ENCODE measurements around the gene CALCOCO1. TPM values are rescaled to one million over a fixed set of nuclear protein-coding genes. Genes with fewer than 3 reads are reported as not detected.

CALCOCO1 gene
- total and polyA plus RNA-seq, 2 of the 8 experiments (the other 6 are each of a cell fraction or from before 2014, with no cell fraction given) = 20.3 to 39.3 TPM

DNA sequence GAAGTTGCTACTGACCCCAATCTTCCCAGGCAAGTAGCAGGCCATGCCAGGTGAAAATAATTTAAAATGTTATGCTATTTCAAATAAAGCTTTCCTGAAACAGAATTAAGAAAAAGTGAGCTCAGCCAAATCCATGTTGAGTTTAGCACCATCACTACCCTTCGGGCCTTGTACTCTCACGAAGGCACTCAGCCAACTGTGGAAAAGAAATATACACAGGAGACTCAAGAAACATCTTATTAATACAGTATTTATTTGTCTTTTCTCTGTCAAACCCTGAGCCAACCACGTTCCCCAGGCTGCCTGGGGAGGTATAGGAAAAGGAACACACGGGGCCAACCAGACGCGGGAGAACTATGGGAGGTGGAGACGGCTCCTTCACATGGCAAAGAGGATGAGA lies 62.3 kb downstream of the CALCOCO1 start:
- Histone ChIP-seq H2AK5ac (ENCODE audit: low read depth, low read length) (no peak overlapping the region), H3K4ac (replicated peaks; ENCODE audit: insufficient read length, low read depth, low read length) (no peak overlapping the region), H3K18ac (ENCODE audit: extremely low read depth, low read length) (no peak overlapping the region), H3K27ac (ENCODE audit: low read depth, low read length) (no peak overlapping the region), H2AFZ (ENCODE audit: low read length) (no peak overlapping the region), H3K79me1 (ENCODE audit: low read depth, low read length) (peaks cover 3% of the 10 kb centered on the region; the same call in 1 of the 2 replicates), H3K36me3 (ENCODE audit: control insufficient read depth in 2 of 4, insufficient read depth in 4 of 4, low read length in 3 of 4) (peaks cover 18 to 65% (median 42%) of the 10 kb centered on the region in 4 experiments), H4K20me1 (replicated peaks in 1 of 2; ENCODE audit: control insufficient read depth in 1 of 2, insufficient read depth in 2 of 2, low read length in 2 of 2) (peaks cover 2 to 4% of the 10 kb centered on the region in 2 experiments), H3K4me2 (ENCODE audit: insufficient read depth in 1 of 2, low read depth in 2 of 2, low read length in 2 of 2) (no peak overlapping the region), H3K23ac (ENCODE audit: insufficient read length) (no peak overlapping the region), H2BK5ac (ENCODE audit: low read depth, low read length) (no peak overlapping the region), H4K91ac (replicated peaks; ENCODE audit: insufficient read length, low read length) (no peak overlapping the region), H3K4me3 (ENCODE audit: extremely low read depth in 1 of 4, insufficient read depth in 2 of 4, low read depth in 3 of 4, low read length in 4 of 4) (no peak overlapping the region), H4K5ac (ENCODE audit: insufficient read length, low read depth, low read length) (no peak overlapping the region), H3K56ac (replicated peaks; ENCODE audit: insufficient read length, low read depth, low read length) (no peak overlapping the region), H3K9me3 (ENCODE audit: insufficient read depth in 2 of 2, low read depth in 1 of 2, low read length in 1 of 2) (no peaks in the 10 kb centered on the region), H4K8ac (ENCODE audit: extremely low read depth, insufficient read depth, low read length) (no peak overlapping the region; the same call in 1 of the 2 replicates), H3K27me3 (replicated peaks in 1 of 4; ENCODE audit: control insufficient read depth in 3 of 4, extremely low read depth in 1 of 4, insufficient read depth in 3 of 4, low read length in 3 of 4) (no peaks in the 10 kb centered on the region), H2BK15ac (ENCODE audit: low read length) (no peak overlapping the region), H2BK20ac (ENCODE audit: low read length) (no peak overlapping the region), H3K79me2 (ENCODE audit: control insufficient read depth in 1 of 2, insufficient read depth in 2 of 2, low read length in 2 of 2) (no peaks in the 10 kb centered on the region), H3K9ac (replicated peaks in 1 of 4; ENCODE audit: extremely low read depth in 1 of 4, low read depth in 3 of 4, low read length in 3 of 4) (no peak overlapping the region), H3K23me2 (ENCODE audit: low read depth, low read length) (no peaks in the 10 kb centered on the region), H3K14ac (ENCODE audit: insufficient read length) (no peak overlapping the region), H2BK120ac (replicated peaks; ENCODE audit: low read depth, low read length) (no peak overlapping the region), H3K4me1 (replicated peaks in 1 of 4; ENCODE audit: control insufficient read depth in 3 of 4, insufficient read depth in 4 of 4, low read length in 3 of 4) (peaks cover 0 to 2% (median 0%) of the 10 kb centered on the region in 4 experiments; a peak in 1 of 7 replicates), H2BK12ac (ENCODE audit: low read depth, low read length) (no peak overlapping the region)
- 89% methylated on average over 7 of the region's 7 CpGs; no CpG with 5 or more reads in 1 of the 2 experiments for WGBS, 2 experiments (ENCODE audit: extremely low coverage in 1 of 2, insufficient coverage in 1 of 2, insufficient read length in 1 of 2, insufficient replicate concordance in 2 of 2, low coverage in 1 of 2, low lambda C conversion rate in 2 of 2, missing lambda C conversion rate in 1 of 2)
- POLR2A ChIA-PET (ENCODE audit: partially characterized antibody) = interaction anchor here (1.0 to 15.7 kb wide), 5 partner anchors 9 to 157 kb away, joined by 3 to 246 read pairs (median 3); partner anchors contain the start of genes ATP5MC2 and NPFF
- FAIRE-seq = no peak
- no peak for DNase-seq (ENCODE audit: low read depth in 1 of 2, low spot score in 2 of 2)
- CTCF ChIA-PET (ENCODE audit: partially characterized antibody) = interaction anchor here (2.9 kb wide), 1 partner anchor 11 kb away, joined by 9 read pairs; the partner anchor contains the start of gene ATP5MC2
- TF ChIP-seq SP1 (IDR thresholded peaks at IDR 0.05; ENCODE audit: low read depth, low read length) (peak; percentile 18; the same call in 1 of the 2 replicates), RBBP5 (IDR thresholded peaks at IDR 0.05; ENCODE audit: borderline replicate concordance, low read depth, low read length) (no peak)
